HG03378 (cell line): Measurements from ENCODE around the gene PRLHR.

Experiments used
- ATAC-seq: cut with Tn5 transposase; IDR thresholded peaks from one replicate; pipeline ENCODE4 v1.9.1; 2021; ENCODE audit warnings: mild to moderate bottlenecking, moderate library complexity; ENCODE audit not compliant: unreplicated experiment

Gene PRLHR

DNA sequence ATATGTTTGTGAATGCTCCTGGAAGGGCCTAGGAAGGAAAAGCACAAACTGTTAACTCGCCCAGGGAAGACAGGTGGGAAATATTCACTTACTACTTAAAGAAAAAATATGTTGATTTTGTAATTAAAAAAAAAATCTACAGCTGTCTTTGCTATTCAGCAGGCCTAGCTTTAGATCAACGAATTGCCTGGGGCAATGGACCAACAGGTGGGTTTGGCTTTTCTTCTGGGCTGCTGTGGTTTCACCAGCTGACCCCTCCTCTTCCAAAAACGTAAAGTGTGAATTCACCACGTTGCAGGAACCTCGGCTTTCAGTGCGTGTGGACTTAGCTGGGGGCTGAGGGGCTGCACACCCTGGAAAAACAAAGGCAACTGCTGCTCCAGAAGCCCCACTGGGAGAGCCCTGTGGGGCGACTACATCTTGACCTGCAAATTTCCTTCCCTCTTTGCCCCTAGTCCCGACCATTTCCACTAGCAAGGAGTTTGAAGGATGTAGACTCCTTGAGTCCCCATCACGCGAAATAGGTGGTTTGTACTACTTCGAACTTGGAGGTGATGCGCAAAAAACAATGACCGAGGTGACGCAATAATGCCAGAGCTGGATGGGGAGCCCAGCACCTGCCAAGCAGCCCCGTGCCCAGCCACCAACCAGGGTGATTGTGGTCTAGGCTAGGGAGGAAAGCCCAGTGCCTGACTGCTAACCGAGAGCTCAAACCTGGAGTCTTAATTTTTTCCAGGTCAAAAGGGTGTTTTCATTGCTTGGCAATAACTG, 7.4 kb downstream of the PRLHR start:
- no peak for ATAC-seq

DNA sequence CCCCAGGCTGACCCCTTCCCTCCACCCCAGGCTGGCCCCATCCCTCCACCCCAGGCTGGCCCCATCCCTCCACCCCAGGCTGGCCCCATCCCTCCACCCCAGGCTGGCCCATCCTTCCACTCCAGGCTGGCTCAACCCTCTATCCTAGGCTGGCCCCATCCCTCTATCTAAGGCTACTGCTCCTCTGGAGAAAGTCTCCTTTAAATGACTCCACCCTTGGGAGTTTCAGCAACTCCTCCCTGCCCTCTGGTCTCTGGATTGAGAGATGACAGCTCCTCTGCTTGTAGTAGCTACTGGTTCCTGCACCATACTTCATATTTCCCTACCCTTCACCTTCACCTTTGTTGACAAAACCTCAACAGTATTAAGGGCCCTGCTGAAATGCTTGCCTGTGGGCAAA, 8.5 kb downstream of the PRLHR start:
- no peak for ATAC-seq

DNA sequence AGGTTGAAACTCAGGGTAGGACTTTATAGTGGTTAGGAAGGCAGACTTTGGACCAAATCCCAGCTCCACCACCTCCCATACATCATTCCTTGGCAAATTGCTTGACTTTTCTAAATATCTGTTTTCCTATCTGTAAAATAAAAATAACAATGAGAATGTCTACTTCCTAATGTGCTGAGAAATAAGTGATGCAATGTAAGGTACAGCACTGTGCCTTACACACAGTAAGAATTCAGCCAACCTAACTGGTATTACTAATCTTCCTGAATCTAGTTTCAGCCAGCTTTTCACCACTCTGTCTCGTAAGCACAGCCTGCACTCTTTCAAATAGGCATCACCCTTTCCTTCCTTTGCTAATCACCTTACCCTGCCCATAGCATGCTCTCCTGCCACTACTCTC, 9.7 kb downstream of the PRLHR start:
- ATAC-seq, result no peak

DNA sequence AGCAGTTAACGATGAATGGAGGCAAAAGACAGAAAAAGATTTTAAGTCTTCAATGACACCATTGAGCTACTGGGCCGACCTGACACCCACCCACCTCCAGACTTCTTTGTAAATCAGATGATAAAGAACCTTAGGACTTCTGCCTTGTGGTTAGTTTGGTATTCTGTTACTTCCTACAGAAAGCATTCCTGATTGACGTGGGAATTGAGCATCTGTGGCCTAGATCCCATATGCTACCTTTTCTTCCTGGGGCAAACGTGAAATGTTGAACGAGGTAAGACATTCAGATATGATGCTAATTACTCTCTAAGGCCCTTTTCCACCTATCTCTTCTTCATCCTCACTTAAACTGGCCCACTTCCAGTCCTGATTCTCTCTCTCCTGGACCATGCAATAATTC, 10.2 kb downstream of the PRLHR start:
- no peak for ATAC-seq

DNA sequence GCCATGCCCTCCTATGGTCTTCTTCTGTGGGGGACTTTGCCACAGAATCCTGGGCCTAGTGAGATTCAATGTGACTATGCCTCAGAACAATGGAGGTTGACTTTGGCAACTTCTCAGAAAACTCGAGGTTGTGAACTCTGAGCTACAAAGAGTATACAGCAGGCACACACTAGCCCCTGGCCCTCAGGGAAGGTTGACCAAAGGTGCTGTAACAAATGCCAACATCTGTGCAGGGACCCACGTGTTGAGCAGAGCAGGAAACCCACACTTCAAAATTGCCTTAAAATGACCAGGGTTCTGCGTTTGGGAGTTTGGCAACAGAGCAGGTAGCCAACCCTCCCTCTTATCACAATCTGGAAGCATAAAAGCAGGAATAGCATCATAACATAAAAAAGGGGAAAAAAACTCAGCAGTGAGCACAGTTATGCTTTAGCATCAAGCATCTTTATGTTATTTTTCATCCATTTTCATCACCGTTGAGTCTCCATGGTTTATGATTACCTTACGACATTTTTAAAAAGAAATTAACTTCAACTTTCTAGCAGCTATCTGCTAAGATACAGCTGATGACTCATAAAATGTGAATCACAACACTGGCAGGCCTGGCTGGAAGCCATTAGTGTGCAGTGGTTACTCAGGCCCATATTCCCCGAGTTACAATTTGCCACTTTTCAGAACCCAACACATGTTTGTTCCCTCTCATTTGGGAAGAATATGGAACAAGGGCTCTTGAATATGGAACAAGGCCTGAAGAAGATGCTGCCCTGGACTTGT, 11.1 kb downstream of the PRLHR start:
- no peak for ATAC-seq

DNA sequence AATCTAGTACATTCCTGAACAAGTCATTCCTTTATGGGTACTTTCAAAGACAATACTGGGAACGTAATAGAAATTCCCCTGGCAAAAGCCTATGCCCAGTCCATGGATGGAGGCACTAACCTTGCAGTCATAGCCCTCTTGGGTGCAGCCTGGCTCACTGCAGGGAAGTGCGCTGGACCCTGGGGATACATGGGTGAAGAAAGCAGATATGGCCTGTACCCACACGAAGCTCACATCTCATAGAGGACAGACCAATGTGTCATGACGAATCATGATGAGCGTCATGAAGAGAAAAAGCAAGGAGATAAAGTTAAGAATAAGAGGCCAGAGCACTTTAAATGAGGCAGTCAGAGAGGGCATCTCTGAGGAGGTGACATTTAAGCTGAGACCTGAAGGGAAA, 11.8 kb downstream of the PRLHR start:
- ATAC-seq, result no peak

DNA sequence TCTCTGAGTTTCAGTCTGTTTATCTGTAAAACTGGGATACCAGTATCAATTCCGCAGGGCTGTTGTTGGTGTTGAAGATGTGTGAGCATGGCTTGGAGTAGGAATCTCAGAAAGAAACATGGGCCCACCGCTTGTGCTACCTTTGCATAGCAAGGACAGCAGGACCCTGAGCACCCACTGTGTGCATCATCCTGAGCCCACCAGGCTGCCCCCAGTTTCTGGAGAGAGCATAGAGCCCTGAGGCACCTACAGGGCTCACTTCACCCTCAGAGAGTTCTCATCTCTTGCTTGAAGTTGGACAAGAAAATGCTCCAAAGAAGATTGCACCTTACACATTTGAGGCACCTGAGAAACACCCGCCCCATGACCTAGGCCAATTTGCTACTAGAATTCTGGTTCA, 12.9 kb downstream of the PRLHR start:
- ATAC-seq, result no peak

DNA sequence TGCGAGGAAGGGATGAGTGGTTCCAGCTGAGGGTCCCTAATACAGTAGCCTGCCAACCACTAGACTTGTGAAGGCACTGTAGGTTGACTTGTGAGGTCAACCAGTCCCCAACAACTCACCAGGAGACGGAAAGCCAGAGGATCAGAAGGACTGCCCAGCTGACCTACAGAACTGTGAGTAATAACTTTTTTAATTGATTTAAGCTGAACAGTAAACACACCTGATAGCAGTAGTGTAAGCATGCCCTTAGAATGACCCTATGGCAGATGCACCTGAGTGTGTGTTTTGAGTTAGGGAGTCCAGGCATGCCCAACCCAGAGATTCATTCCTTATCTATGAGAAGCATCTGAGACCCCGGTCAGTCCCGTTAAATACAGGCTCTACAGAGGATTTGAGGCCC, 14.1 kb downstream of the PRLHR start:
- no peak for ATAC-seq

DNA sequence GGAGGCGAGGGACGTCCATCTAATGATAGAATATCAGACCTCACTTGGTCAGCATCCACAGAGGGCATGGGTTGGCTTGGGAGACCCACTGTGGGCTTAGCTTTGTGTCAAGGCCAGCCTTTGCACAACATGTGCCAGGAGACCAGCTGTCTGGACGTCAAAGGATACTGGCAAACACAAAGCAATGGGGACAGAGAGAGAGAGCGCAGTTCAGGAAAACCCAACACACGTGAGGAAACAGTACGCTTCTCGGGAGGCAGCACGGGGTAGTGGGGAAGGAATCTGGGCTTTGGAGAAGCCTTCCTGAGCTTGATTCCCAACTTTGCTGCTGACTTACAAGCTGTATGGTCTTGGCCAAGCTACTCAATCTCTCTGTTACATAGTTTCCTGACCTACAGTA, 14.7 kb downstream of the PRLHR start:
- ATAC-seq, result no peak

DNA sequence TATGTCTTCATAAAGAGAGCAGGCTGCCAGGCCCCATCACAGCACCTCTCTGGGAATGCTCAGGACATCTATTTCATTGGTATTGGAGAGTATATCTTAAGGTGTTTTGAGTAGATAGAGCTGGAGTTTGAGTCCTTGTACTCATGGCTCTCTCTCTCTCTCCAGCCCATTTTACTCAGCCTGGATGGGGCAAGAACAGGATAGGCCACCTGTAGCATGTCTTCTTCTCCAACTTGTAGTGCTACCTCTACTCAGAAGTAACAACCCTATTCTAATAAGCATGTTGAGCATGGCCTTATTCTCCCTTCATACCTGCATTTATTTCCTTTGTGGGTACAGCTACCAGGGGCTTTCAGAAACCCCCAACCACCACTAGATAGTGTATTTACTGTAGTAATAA, 21.9 kb downstream of the PRLHR start:
- no peak for ATAC-seq

DNA sequence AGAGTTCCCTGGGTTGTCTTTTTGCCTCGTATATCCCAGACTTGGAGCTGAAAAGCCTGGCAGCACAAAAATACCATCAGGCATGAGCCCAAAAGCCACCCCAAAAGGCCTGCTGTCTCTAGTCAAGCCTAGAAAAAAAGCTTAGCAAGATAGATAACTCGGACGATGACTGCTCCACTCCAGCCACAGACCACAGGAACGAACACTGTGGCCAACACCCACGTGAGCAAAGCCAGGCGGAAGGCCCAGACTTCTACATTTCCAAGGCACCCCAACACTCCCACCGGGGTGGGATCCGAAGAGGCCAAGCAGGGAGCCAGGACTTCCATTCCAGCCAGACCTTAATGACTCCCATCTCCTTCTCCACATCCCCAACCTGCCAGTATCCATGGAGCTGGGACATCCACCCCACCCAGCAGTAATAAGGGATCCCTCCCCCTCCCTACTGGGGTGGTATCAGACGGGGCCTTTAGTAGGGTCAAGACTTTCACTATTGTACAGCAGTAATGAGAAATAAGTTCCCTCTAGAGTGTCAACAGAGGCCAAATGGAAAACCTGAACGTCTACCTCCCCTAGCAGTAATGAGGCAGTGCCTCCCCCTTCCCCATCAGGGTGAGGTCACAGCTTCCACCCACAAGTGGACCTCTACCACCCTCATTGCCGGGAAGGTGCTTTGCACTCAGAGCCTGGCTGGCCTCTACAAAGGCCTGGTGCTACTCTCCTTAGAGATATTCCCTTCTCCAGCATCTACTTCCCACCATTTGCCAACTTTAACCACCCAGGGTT, 23.0 kb downstream of the PRLHR start:
- no peak for ATAC-seq

DNA sequence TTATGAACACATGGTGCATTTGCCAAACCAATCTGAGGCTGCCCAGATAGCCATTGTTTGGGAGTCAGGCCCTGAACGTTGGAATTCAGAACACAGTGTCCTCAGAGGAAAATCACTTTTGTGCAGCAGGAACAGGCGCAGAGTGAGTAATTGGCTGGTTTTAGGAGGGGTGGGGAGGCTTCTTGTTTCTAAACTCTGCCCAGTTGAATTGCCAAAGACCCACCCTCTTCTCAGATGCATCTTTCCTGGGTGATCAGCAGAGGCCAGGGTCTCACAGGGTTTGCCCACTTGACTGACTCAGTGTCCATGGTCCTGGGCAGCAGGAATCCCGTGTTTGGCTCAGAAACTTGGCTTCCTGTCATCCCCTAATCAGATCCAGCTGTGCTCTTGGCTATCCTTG, 24.3 kb downstream of the PRLHR start:
- ATAC-seq, result no peak

DNA sequence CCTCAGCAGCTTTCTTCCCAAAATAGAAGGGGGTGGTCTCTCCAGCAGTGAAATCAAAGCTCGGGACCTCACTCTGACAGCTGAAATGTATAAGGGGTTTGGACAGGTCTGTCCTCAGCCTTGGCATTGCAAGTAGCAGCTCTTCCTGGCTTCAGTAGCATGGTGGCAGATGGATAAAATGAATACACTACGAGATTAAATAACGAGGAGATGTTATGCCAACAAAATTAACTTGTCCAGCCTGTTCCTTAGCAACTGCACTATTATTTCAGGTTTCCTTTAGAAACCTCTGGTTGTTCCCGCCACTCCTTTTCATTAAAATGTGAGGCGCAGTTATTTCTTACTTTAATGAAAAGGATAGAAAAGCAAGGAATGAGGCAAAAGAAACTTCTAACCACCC, 24.9 kb downstream of the PRLHR start:
- ATAC-seq, result no peak

DNA sequence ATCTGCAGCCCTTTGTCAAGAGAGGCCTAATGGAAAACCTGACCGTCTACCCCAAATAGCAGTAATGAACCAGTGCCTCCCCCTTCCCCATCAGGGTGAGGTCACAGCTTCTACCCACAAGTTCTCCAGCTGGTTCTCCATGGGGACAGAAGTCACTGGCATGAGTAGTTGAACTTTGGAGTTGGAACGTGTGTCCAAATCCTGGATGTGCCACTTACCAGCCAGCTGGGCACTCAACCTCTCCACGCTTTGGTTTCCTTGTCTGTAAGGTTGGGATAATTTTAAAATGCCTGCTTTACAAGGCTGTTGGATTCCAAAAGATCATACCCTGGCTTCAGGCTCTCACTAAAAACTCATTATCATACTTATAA, 25.6 kb downstream of the PRLHR start:
- no peak for ATAC-seq

DNA sequence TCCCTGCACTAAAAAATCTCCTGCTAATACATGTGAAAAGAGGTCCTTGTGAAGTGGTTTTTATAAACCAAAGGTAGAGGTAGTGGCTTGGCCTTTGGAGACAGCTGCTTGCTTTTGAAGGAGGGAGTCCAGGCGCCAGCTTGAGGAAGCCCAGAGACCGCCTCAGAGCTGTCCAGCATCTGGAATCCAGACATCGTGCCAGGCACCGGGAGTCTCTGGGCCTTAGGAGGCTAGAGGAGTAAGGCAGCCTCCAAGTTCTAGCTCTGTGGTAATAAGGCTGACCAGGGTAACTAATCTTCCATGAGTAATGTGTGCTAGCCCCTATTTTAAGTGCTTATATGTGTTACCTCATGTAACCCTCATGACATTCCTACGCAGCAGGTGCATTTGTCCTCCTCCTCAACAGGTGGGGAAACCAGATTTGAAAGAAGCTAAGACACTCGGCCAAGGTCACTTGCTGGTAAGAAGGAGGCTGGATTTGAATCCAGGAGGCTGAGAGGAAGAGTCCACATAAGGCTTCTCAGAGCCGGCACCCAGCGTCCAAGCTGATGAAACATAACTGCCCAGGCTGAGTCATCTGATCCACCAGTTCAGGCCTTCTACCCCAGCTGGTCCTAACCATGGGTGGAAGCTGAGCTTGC, 26.1 kb downstream of the PRLHR start:
- ATAC-seq, result no peak

DNA sequence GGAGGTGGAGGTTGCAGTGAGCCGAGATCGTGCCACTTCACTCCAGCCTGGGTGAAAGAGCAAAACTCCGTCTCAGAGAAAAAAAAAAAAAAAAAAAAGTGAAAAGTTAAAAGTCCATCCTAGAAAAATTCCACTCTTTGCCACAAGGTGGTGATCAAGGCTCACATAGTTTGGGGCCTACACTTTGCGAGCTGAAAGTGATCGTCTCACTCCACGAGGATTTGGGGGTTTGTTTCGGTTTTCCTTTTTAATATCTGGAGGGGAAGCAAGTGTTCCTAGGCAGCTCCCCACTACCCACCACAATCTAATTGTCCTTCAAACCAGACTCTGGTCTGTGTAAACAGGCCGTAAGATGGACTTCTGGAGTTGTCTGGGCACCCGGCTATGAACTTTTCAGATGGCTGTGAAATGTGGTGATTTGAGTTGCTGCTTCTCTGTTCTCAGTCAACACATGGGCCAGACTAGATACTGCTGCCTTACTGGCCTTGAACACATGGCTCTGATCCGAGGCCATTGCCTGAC, 27.1 kb downstream of the PRLHR start:
- no peak for ATAC-seq

DNA sequence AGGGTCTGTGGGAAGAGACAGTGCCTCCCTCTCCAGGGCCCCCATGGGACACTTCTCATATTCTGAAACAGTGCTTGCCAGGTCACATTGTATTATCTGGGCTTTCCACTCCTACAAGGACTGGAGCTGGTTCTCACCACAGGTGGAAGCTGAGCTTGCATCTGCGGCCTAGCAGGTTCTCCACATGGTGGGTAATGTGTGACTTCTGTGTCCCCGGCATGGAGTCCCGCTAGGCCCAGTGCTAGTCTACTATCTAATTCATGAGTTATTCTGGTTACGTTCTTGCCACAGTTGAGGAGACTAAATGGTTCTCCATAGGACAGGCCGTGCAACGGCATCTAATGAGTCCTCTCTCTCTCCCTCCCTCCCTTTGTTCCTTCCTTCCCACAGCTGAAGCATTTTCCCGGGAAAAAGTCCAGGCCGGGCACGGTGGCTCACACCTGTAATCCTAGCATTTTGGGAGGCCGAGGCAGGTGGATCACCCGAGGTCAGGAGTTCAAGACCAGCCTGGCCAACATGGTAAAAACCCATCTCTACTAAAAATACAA, 27.7 kb downstream of the PRLHR start:
- no peak for ATAC-seq

DNA sequence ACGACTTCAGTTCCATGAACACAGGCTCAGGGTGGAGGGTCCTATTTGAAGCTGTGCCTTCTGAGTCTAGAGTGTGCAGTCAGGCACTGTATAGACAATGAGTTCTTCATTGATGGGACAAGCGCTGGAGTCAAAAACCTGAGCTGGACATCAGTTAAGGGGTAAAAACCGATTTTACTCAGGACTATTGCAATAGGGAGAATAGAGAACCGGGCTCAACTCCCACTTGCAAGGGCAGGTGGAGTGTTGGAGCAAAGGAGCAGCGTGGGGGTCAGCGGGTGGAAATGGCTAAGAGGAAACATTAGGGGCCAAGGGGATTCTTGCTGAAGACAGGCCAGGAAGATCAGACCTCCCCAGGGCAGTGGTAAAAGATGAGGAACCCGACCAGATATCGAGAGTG, 28.5 kb downstream of the PRLHR start:
- no peak for ATAC-seq

DNA sequence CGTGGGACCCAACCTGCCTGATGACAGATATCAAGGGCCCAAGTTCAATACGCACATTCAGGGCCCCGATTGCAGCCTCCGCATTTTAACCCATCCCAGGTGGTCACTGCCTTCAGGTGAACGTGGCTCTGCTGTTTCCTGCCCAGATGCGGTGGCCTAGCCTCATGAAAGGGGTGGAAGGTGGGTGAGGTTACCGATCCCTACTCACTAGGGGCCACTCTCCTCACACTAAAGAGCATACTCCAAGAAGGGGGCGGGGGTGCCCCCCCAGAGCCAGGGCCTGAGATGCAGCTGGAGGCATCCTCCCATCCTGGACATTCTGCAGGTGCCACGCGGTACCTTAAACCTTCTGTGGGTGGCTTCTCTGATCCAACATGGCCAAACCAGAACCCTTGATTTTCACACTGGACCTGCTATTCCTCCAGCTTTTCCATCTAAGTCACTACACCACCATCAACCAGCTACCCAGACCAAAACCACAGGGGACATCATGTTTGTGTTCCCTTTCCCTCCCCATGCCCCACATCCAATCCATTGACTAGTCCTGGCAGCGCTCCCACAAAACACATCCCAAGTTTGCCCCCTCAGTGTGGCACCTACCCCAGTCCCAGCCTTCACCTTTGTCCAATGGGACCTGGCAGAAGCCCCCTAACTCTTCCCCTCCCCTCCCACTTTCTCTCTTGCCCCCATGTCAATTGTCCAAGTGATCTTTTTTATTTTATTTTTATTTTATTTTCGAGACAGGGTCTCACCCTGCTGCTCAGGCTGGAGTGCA, 30.0 kb downstream of the PRLHR start:
- no peak for ATAC-seq

DNA sequence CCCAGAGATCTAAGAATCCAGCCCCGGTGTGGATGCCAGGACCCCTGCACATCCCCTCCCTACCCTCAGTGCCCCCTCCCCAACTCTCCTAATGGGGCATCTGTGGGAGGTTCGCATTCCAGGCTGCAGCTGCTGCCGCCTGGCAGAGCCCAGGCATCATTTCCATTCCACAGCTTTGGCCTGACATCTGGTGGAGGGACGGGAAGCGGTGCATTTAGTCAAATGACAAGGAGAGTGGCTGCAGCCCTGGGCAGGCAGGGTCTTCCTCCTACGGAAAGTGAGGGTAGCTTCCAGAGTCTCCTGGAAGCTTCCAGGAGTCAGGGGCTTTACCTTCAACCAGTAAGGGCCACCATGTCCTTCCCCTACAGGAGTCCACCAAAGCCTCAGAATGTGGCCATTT, 30.8 kb downstream of the PRLHR start:
- ATAC-seq, result no peak
